Activated naive CD8-positive, alpha-beta T cell treated with anti-CD3 and anti-CD28 coated beads, Interleukin-2, amount 10 ng/mL, durations not matched to agents 7 days and 5 days (primary cell): ENCODE results near the gene LOC101059915.
A peak's percentile ranks its signal among the peaks of the same experiment; 100 is the strongest.

Source experiments
- ATAC-seq: fragments of 150-1000 bp; cut with Tn5 transposase; one replicate; pipeline ENCODE4 v1.10.0; 2021; ENCODE audit warnings: low read depth, moderate library complexity
- POLR2A ChIA-PET: fragments of 350-600 bp; sonication (Branson Sonifier 250); formaldehyde crosslinking; loops from one replicate; lab custom pipeline; 2021; ENCODE audit warnings: antibody characterized with exemption; lab: Charles Lee
- DNase-seq: peaks from one replicate; pipeline ENCODE4 v3.0.0; 2021
- H3K27ac Mint-ChIP-seq: one replicate; pipeline ENCODE4 v1.8.0; 2022; ENCODE audit warnings: mild to moderate bottlenecking, mixed read lengths
- H3K27me3 Mint-ChIP-seq: one replicate; pipeline ENCODE4 v1.8.0; 2022; ENCODE audit warnings: mild to moderate bottlenecking, moderate library complexity, mixed read lengths
- H3K36me3 Mint-ChIP-seq: one replicate; pipeline ENCODE4 v1.8.0; 2021; ENCODE audit warnings: mild to moderate bottlenecking, mixed read lengths
- H3K4me1 Mint-ChIP-seq: one replicate; pipeline ENCODE4 v1.8.0; 2021; ENCODE audit warnings: mixed read lengths
- H3K4me3 Mint-ChIP-seq: one replicate; pipeline ENCODE4 v1.8.0; 2022; ENCODE audit warnings: mild to moderate bottlenecking, moderate library complexity, mixed read lengths
- H3K9me3 Mint-ChIP-seq: one replicate; pipeline ENCODE4 v1.8.0; 2021; ENCODE audit warnings: mixed read lengths

LOC101059915 gene

DNA sequence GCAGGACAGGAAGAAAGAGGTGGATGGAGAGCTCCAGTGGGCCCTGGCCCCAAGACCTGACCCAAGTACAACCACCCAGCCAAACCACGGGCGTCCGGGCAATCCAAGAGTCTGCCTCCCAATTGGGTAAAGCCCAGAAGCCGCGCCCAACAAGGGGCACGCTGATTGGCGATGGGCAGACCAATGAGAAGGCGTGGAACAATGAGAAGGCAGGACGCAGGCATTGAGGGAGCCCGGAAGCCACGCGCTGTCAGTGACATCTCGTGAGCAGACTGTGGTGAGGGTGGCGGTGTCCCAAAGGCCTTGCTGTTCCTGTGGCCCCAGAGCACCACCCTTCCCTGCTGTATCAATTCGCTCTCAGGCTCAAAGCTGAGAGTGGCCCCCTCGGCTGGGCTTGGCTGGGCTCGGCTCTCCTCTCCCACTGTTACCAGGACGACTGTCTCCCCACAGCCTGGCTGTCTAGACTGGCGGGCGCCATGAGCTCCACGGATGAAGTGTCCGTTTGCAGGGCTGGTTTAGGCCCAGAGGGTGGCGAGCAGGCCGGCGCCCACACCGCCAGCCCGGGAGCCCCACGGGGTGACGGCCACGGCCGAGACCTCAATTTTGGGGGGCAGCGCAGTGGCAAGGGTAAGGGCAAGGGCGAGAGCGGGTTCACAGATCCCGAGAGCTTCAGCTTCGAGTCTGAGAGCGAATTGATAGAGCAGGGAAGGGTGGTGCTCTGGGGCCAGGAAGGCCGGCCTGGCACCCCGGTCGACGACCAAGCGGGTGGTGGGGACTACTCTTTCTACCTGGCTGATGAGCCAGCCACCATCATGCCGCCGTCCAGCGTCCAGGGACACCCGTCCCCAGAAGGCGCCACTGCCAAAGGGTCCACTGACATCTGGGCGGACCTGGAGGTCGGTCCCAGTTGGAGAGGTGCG lies at the start of gene LOC101059915:
LOC101059915 (plus strand) TSS at position 219 of the 920 bp plus-strand sequence.
- ATAC-seq, result no peak
- H3K27me3 Mint-ChIP-seq, result peaks cover 3% of the 10 kb centered on the region
- H3K27ac Mint-ChIP-seq, result no peak within 1 kb of the TSS
- H3K4me1 Mint-ChIP-seq, result peaks cover 23% of the 10 kb centered on the region
- H3K4me3 Mint-ChIP-seq, result no peak within 1 kb of the TSS
- no peaks in the 10 kb centered on the region for H3K36me3 Mint-ChIP-seq
- no peak for DNase-seq
- no peaks in the 10 kb centered on the region for H3K9me3 Mint-ChIP-seq
- POLR2A ChIA-PET, result no interaction called here

DNA sequence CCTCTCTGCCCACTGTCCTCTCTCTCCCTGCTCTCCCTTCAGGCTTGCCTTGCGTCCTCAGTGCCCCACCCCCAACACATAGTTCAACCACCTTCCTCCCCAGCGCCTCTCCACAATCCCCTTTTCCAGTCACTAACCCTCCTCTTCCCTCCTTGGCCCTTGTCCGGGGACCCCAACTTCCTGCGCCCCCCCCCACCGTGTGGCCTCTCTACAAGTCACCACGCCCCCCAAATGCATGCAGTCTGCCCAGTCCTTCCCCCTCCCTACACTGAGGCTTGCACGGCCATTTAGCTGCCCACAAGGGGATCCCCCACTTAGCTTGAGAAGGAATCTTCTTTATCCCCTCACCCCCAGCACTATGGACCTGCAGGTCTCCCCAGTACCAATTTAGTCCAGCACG lies 49.6 kb upstream of the LOC101059915 start:
- no peaks in the 10 kb centered on the region for H3K27me3 Mint-ChIP-seq
- POLR2A ChIA-PET, result interaction anchor here (0.6 to 3.5 kb wide), 8 partner anchors 9 to 334 kb away, joined by 3 to 27 read pairs (median 5); partner anchors contain the start of genes NONO and OGT
- peak overlapping the region; percentile 96 for H3K4me3 Mint-ChIP-seq
- no peaks in the 10 kb centered on the region for H3K9me3 Mint-ChIP-seq
- peak overlapping the region; percentile 93 for H3K27ac Mint-ChIP-seq
- no peak for ATAC-seq
- H3K4me1 Mint-ChIP-seq, result peaks cover 49% of the 10 kb centered on the region
- H3K36me3 Mint-ChIP-seq, result peaks cover 43% of the 10 kb centered on the region
- DNase-seq, result peak; percentile 36

DNA sequence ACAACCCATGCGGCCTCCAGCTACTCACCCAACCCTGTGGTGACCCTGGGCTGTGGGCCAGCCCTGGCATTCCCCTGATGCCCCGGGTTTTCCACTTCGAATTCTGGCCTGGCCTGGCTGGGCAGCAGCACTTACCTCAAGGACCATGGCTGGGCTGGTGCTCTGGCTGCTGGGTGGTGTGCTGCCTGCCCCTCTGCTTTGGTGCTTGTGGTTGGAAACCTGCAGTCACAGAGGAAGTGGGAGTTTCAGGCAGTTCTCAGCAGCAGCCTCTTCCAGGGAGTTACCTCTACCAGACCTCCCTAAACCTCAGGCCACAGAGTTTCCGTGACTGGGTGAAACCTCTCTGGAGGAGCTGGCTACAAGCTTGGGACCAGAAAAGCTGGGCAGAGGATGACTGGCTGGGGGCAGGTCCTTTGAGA lies 49.0 kb upstream of the LOC101059915 start, which contains the start of gene CXCR3:
CXCR3 (minus strand) TSS at position 209 of the 419 bp plus-strand sequence; CDS start at position 147, 62 bp downstream.
- Mint-ChIP-seq H3K9me3 (no peaks in the 10 kb centered on the region), H3K27me3 (no peaks in the 10 kb centered on the region), H3K4me3 (peak within 1 kb of the TSS; percentile 96), H3K27ac (peak within 1 kb of the TSS; percentile 93), H3K36me3 (peaks cover 39% of the 10 kb centered on the region), H3K4me1 (peaks cover 50% of the 10 kb centered on the region)
- ATAC-seq, result peak; percentile 39
- POLR2A ChIA-PET, result interaction anchor here (0.6 to 3.5 kb wide), 9 partner anchors 10 to 335 kb away, joined by 3 to 27 read pairs (median 5); partner anchors contain the start of genes NONO, OGT and TAF1
- peak; percentile 68 for DNase-seq

DNA sequence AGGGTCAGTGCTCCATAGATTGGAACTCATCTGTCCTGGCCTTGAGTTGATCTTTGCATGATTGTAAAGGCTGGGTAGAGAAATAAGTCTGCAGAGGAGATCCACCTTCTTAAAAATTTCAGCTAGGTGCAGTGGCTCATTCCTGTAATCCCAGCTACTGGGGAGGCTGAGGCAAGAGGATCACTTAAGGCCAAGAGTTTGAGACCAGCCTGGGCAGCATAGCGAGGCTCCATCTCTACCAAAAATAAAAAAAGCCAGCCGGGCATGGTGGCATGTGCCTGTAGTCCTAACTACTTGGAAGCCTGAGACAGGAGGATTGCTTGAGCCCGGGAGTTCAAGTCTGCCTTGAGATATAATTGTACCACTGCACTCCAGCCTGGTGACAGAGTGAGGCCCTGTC lies 48.6 kb upstream of the LOC101059915 start:
- H3K27ac Mint-ChIP-seq, result peak overlapping the region; percentile 93
- no peaks in the 10 kb centered on the region for H3K9me3 Mint-ChIP-seq
- H3K4me3 Mint-ChIP-seq, result peak overlapping the region; percentile 96
- ATAC-seq (no peak), DNase-seq (no peak)
- H3K4me1 Mint-ChIP-seq, result peaks cover 51% of the 10 kb centered on the region
- no peaks in the 10 kb centered on the region for H3K27me3 Mint-ChIP-seq
- peaks cover 34% of the 10 kb centered on the region for H3K36me3 Mint-ChIP-seq
- POLR2A ChIA-PET, result interaction anchor here (0.6 to 3.5 kb wide), 8 partner anchors 10 to 335 kb away, joined by 3 to 27 read pairs (median 5); partner anchors contain the start of genes NONO, OGT and TAF1

DNA sequence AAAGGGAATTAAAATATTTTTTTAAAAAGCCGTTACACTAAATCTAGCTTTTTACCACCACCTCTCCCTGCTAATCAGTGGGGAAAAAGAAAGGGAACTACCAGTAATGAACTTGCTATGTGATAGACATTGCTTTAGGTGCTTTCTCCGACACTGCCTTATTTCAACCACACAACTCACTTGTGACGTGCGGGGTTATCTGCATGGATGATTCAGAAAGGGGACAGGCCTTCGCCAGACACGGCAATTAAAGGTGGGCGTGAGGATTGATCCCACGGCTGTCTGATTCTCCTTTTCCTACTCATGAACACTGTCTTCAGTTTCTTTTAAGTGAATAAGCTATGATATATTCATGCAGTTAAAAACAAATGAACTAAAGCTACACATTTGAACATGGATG lies 48.2 kb upstream of the LOC101059915 start:
- Mint-ChIP-seq H3K27me3 (no peaks in the 10 kb centered on the region), H3K4me3 (peak overlapping the region; percentile 96), H3K9me3 (no peaks in the 10 kb centered on the region), H3K27ac (peak overlapping the region; percentile 93), H3K36me3 (peaks cover 32% of the 10 kb centered on the region), H3K4me1 (peaks cover 51% of the 10 kb centered on the region)
- ATAC-seq (no peak), DNase-seq (no peak)
- POLR2A ChIA-PET, result interaction anchor here (1.2 to 3.5 kb wide), 5 partner anchors 11 to 253 kb away, joined by 4 to 27 read pairs (median 5); partner anchors contain the start of genes OGT and TAF1

DNA sequence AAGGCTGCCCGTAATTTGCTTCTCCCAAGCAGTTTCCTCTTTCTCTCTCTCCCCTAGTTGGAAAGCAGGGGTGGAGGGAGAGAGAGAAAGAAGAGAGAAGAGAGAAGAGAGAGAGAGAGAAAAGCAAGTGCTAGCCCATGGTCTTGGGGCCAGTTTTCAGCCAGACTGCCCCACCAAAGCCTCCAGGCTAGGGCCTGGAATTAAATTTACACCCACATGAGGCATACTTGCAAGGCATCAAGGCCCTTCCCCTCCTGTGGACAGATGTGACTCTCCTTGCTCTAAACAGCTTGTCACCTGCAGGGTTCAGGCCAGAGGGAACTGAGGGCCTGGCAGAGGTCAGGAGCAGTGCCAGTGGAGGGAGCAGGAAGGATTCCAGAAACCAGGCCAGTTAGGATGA lies 47.4 kb upstream of the LOC101059915 start:
- H3K4me3 Mint-ChIP-seq, result peak overlapping the region; percentile 96

DNA sequence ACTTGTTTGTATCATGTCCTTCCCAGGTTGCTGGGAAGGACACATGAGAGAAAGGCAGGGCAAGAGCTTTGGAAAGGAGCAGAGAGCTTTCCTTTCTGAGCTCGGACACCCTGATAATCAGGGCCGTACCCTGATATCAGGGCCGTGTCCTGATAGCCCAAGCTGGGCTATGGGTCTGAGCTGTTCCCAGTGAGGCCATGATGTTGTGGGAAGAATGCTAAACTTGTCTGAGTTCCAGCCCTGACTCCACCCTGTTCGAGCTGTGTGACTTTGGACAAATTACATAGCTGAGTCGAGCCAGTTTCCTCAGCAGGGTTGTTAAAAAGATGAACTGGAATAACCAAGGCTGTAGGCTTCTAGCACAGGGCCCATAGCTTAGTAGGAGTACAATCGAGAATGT lies 45.7 kb upstream of the LOC101059915 start:
- Mint-ChIP-seq H3K27me3 (no peaks in the 10 kb centered on the region), H3K4me3 (no peak overlapping the region), H3K9me3 (no peaks in the 10 kb centered on the region), H3K27ac (peak overlapping the region; percentile 95), H3K36me3 (peaks cover 18% of the 10 kb centered on the region), H3K4me1 (peaks cover 39% of the 10 kb centered on the region)
- POLR2A ChIA-PET, result interaction anchor here (0.9 to 3.5 kb wide), 8 partner anchors 12 to 440 kb away, joined by 3 to 16 read pairs (median 6); partner anchors contain the start of genes NONO, OGT and TAF1
- no peak for DNase-seq
- ATAC-seq, result no peak

More for the DNA sequence above, 47.4 kb upstream of the LOC101059915 start:
- peak overlapping the region; percentile 93 for H3K27ac Mint-ChIP-seq
- peaks cover 47% of the 10 kb centered on the region for H3K4me1 Mint-ChIP-seq
- peaks cover 30% of the 10 kb centered on the region for H3K36me3 Mint-ChIP-seq
- H3K9me3 Mint-ChIP-seq, result no peaks in the 10 kb centered on the region
- DNase-seq (no peak), ATAC-seq (no peak)
- H3K27me3 Mint-ChIP-seq, result no peaks in the 10 kb centered on the region
- POLR2A ChIA-PET, result interaction anchor here (3.5 kb wide), 1 partner anchor 87 kb away, joined by 27 read pairs; the partner anchor contains the start of gene OGT

DNA sequence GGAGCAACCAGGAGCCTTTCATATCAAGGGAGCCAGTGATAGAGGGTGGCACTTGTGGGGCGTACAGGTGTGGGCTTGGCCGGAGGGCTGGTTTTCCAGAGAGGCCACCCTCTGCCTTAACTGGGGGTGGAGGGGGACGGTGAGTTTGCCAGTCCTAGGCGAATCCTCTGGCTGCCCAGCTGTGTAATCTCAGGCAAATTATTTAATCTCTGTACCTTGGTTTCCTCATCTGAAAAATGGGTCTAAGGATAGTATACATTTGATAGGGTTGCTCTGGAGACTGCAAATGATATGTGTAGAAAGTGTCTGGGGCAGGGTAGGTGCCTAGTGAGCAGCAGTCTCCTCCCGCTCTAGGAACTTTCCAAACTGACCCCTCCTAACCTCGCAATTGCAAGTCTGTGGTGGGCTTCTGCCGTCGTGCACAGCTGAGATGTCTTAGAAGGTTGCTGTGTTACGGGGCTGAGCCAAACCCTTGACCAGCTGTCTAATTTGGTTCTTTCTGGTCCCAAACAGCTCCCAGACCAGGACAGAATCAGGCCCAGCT lies 45.2 kb upstream of the LOC101059915 start:
- Mint-ChIP-seq H3K27me3 (no peaks in the 10 kb centered on the region), H3K4me3 (peak overlapping the region; percentile 78), H3K36me3 (peaks cover 15% of the 10 kb centered on the region), H3K4me1 (peaks cover 39% of the 10 kb centered on the region), H3K9me3 (no peaks in the 10 kb centered on the region), H3K27ac (peak overlapping the region; percentile 95)
- peak; percentile 1 for ATAC-seq
- no peak for DNase-seq
- POLR2A ChIA-PET, result interaction anchor here (0.6 to 3.5 kb wide), 10 partner anchors 8 to 440 kb away, joined by 3 to 16 read pairs (median 6); partner anchors contain the start of genes NONO, OGT and TAF1

DNA sequence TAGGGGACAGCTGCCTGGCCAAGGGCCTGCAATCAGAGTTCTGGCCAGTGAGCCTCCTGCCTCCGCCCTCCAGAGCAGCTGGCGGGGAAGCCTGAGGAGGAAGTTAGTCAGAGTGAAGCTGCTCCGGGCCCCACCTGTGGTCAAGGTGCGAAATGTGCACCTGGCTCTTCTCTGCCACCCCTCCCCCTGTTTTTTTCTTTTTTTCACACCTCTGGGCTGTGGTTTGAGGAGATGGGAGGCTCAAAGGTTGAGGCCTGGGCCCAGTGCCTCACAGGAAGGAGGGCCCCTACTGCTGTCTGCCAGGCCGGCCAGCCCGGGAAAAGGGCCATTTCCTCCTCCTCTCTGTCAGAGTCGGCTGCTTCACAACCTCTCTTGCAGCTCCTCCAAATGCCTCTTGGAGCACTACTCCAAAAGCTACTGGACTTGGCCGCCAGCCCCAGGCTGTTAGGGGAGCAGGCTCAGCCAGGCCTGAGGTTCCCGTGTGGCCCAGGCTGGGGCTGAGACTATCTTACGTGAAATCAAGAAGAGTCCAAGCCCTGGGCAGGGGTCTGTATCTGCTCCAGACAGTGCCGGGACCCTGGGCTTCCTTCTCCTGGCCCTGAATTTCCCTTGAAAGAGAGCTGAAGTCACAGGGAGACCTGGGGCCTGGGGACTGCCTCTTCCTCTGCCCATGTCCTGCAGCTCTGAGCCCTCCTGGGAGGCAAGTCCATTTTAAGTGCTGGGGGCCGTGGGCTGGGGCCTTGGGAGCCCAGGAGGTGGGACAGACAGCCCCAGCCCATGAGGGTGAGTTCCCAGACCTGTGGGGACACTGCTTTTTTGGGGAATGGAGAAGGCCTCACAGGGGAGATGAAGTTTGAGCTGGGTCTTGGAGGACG lies 44.5 kb upstream of the LOC101059915 start:
- Mint-ChIP-seq H3K4me3 (peak overlapping the region; percentile 78), H3K36me3 (peaks cover 8% of the 10 kb centered on the region), H3K27me3 (no peaks in the 10 kb centered on the region), H3K27ac (peak overlapping the region; percentile 95), H3K4me1 (peaks cover 39% of the 10 kb centered on the region), H3K9me3 (no peaks in the 10 kb centered on the region)
- ATAC-seq (peak; percentile 77), DNase-seq (peak; percentile 70)
- POLR2A ChIA-PET, result interaction anchor here (0.6 to 3.5 kb wide), 10 partner anchors 9 to 441 kb away, joined by 3 to 16 read pairs (median 6); partner anchors contain the start of genes OGT and TAF1

DNA sequence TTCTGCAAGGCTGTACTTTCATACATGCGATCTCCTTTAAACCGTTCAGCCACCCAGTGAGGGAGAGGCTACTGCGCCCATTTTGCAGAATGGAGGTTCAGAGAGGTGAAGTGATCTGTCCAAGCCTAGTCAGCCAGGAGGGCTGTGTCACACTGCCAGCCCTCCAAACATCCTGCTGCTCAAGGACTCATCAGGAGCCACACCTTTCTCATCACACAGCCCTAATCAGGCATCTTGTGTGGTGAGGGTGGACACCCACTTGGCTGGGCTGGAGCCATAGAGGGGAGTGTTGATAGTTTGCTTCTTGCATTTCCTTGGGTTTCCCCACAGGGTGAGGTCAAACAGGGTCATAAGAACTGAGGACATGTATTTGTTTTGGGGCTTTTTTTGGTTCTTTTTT lies 43.6 kb upstream of the LOC101059915 start:
- no peak for DNase-seq
- POLR2A ChIA-PET, result interaction anchor here (1.2 to 3.5 kb wide), 5 partner anchors 10 to 90 kb away, joined by 3 to 16 read pairs (median 10); partner anchors contain the start of gene OGT
- peaks cover 3% of the 10 kb centered on the region for H3K36me3 Mint-ChIP-seq
- peak overlapping the region; percentile 78 for H3K4me3 Mint-ChIP-seq
- no peaks in the 10 kb centered on the region for H3K27me3 Mint-ChIP-seq
- ATAC-seq, result no peak
- H3K27ac Mint-ChIP-seq, result peak overlapping the region; percentile 95
- H3K9me3 Mint-ChIP-seq, result no peaks in the 10 kb centered on the region
- H3K4me1 Mint-ChIP-seq, result peaks cover 35% of the 10 kb centered on the region

DNA sequence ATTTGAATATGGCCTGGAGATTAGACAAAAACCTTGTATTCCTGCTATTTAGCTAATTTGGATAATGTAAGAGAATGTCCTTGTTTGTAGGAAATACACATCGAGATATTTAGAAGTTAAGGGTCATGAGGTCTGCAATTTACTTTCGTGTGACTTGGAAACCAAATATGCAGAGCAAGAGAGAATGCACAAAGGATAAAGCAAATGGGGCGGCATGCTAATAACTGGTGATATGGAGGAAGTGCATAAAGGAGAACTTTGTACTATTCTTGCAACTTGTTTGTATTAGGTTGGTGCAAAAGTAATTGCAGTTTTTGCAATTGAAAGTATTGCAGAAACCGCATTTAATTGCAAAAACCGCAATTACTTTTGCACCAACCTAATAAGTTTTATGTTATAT lies 41.9 kb upstream of the LOC101059915 start:
- peaks cover 31% of the 10 kb centered on the region for H3K4me1 Mint-ChIP-seq
- peaks cover 2% of the 10 kb centered on the region for H3K36me3 Mint-ChIP-seq
- DNase-seq, result no peak
- no peak overlapping the region for H3K27ac Mint-ChIP-seq
- no peak overlapping the region for H3K4me3 Mint-ChIP-seq
- H3K27me3 Mint-ChIP-seq, result no peaks in the 10 kb centered on the region
- POLR2A ChIA-PET, result no interaction called here
- H3K9me3 Mint-ChIP-seq, result no peaks in the 10 kb centered on the region
- no peak for ATAC-seq

DNA sequence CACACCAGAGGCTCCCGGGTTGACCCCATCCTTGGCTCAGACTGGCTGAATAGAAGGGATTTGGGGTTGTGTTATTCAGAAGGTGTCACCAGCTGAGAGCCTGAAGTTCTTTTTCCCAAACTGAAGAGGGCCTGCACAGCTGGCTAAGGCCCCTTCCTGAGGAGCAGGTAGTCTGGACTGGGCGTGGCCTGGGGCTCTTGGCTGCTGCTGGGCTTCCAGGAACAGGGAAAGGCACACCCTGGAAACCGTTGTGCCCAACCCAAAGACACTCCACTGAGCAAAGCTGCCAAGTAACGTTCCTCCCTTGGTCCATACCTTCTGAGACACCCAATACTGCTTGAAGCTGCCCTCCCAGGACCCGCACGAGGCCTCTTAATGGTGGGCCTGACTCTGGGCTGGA lies 40.8 kb upstream of the LOC101059915 start:
- POLR2A ChIA-PET, result no interaction called here

More for the DNA sequence above, 40.8 kb upstream of the LOC101059915 start:
- ATAC-seq, result no peak
- H3K27ac Mint-ChIP-seq, result no peak overlapping the region
- DNase-seq, result no peak
- H3K4me3 Mint-ChIP-seq, result no peak overlapping the region
- peaks cover 2% of the 10 kb centered on the region for H3K36me3 Mint-ChIP-seq
- no peaks in the 10 kb centered on the region for H3K9me3 Mint-ChIP-seq
- H3K27me3 Mint-ChIP-seq, result no peaks in the 10 kb centered on the region
- H3K4me1 Mint-ChIP-seq, result peaks cover 31% of the 10 kb centered on the region
